GM12801 (cell line): ENCODE results near the gene TIMM17B.

ENCODE experiments used
- TF ChIP-seq, protein P1 (sequence below): IDR thresholded peaks from one replicate; pipeline ENCODE4 v1.5.1; 2011; ENCODE audit warnings: control low read depth; ENCODE audit not compliant: insufficient read length; ENCODE audit errors: extremely low read depth

The TIMM17B gene

DNA sequence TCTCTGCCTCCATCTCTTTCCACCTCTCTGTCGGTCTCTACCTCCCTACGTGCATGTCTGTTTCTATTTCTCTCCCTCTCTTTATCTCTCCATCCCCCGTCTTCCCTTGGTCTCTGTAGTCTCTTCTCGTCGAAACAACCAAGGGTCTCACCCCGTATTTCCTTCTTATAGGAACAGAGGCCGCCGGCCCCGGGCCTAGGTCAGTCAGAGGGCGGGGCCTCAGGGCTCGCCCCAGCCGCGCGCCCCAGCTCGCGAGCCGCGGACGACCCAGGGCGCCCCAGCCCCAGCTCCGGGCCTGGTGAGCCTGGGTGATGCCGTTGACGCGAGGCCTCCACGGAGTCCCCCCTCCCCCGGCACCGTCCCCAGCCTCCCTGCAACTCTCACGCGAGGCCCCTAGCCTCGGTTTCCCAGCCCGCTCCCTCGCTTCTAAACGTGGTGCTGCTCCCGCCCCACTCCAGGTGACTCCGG lies 6.6 kb downstream of the TIMM17B start:
- TF ChIP-seq, protein P1, sequence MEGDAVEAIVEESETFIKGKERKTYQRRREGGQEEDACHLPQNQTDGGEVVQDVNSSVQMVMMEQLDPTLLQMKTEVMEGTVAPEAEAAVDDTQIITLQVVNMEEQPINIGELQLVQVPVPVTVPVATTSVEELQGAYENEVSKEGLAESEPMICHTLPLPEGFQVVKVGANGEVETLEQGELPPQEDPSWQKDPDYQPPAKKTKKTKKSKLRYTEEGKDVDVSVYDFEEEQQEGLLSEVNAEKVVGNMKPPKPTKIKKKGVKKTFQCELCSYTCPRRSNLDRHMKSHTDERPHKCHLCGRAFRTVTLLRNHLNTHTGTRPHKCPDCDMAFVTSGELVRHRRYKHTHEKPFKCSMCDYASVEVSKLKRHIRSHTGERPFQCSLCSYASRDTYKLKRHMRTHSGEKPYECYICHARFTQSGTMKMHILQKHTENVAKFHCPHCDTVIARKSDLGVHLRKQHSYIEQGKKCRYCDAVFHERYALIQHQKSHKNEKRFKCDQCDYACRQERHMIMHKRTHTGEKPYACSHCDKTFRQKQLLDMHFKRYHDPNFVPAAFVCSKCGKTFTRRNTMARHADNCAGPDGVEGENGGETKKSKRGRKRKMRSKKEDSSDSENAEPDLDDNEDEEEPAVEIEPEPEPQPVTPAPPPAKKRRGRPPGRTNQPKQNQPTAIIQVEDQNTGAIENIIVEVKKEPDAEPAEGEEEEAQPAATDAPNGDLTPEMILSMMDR = no peak

DNA sequence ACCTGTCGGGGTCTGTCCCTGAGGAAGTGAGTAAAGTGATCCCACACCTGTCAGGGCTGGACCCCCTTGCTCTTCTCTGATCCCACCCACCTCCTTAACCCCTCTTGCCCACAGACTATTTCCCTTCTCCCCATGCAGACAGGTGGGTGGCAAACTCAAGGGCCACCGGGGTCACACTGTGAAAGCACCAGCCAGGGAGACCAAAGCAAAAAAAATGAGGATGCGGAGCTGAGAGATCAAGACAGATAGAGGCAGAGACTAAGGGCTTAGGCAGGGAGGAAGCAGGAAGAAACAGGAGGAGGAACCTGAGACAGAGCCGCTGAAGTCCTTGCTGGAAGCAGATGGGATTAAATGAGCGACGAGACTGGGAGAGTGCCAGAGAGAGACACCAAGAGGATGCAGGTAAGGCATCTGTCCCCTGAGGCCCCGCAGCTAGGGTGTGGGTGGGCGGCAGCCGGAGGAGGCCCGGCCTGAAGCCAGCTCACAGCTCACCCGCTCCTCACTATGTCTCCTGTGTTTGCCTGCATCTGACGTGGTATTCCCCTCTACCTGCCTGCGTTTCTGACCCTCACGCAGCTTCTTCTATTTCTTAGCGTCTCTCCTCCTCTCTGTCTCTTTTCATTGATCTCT lies 7.2 kb downstream of the TIMM17B start:
- TF ChIP-seq, protein P1 = no peak

DNA sequence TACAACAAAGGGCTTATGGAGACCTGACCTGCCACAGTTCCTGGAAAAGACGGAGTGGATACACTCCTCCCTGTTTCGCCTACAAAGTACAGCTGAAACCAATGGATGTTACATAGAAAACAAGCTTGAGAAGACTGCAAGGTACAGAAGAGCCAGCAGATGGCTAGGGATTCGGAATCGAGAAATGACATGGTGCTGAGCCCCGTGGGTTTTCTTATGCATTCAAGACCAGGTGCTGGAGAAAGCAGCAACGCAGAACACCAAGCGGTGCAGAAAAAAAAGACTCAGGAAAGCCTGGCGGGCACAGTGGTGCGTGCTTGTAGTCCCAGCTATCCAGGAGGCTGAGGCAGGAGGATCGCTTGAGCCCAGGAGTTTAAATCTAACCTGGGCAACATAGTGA lies 13.8 kb downstream of the TIMM17B start:
- TF ChIP-seq, protein P1 = no peak

DNA sequence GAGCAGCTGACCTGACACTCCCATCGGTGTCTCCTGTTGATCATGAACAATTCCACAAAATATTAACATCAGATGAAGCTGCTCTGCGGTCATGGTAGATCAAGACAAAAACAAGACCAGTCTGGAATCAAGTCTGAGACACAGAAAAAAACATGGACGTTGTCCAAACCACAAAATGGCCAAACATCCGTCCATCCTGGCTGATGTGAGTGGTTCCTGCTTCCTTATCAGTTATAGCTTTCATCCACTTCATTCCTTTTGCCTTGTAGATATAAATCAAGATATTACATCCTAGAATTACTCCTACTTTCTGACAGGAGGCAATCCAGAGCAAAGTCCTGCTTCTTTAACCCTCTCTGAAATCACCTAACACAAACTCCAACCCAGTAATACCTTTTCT lies 33.4 kb downstream of the TIMM17B start:
- TF ChIP-seq, protein P1 = no peak

DNA sequence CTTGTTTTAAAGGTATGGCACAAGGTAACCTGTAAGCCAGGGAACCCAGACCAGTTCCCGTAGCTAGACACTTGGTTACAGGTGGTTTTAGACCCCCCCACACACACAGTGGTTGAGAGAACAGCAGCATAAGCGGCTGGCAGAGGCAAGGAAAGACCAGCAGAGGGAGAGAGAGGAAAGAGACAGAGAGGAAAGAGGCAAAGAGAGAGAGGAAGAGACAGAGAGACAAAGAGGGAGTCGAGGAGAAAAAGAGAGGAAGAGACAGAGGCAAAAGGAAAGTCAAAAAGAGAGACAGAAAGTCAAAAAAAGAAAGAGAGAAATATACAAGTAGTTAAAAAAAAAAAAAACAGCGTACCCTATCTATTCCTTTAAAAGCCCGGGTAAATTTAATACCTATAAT lies 42.7 kb downstream of the TIMM17B start:
- TF ChIP-seq, protein P1 = no peak

DNA sequence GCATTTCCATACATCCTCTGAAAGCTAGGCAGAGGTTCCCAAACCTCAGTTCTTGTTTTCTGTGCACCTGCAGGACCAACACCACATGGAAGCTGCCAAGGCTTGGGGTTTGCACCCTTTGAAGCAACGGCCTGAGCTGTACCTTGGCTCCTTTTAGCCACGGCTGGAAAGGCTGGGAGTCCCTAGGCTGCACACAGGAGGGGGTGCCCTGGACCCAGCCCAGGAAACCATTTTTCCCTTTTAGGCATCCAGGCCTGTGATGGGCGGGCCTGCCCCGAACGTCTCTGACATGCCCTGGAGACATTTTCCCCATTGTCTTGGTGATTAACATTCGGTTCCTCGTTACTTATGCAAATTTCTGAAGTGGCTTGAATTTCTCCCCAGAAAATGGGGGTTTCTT lies 44.7 kb downstream of the TIMM17B start:
- TF ChIP-seq, protein P1 = no peak

DNA sequence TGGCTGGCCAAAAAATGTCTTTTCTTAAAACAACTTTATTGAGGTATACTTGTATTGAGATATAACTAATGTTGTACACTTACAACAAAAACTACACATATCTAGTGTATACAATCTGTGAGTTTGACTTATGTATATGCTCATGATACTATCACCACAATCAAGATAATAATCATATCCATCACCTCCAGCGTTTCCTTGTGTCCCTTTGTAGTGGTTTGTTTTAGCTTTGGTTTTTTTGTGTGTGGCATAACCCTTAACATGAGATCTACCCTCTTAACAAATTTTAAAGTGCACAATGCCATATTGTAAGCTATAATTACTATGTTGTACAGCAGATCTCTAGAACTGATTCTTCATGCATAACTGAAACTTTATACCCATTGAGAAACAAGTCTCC lies 48.7 kb downstream of the TIMM17B start:
- TF ChIP-seq, protein P1 = no peak
